H1 (cell line): ENCODE data around the gene CCDC40. TPM values are rescaled to one million over a fixed set of nuclear protein-coding genes. Genes with fewer than 3 reads are reported as not detected.

ENCODE experiments used
- CTCF ChIA-PET: fragments of 300-600 bp; sonication (Branson Sonifier 250); formaldehyde crosslinking; loops from one replicate; lab custom pipeline; 2021; ENCODE audit not compliant: partially characterized antibody; lab: Charles Lee
- POLR2A ChIA-PET: fragments of 300-600 bp; sonication (Branson Sonifier 250); formaldehyde crosslinking; loops from one replicate; lab custom pipeline; 2021; ENCODE audit warnings: inconsistent platforms; ENCODE audit not compliant: partially characterized antibody; lab: Charles Lee
- DNase-seq, 2 experiments: peaks; one replicate each; pipeline versions ENCODE4 v3.0.0 to v3.0.0-alpha.2; 2010 to 2022; ENCODE audit warnings: low spot score in 2 of 2, low read depth in 1 of 2, mixed read lengths in 1 of 2
- FAIRE-seq: peaks from 2 replicates; lab custom pipeline; 2011; peaks lifted over from hg19 to GRCh38; lab: Jason Lieb, UNC
- H2AFZ ChIP-seq: 2 replicates; pipeline ENCODE4 v1.8.1; 2012; ENCODE audit warnings: low read length, inconsistent platforms
- H2AK5ac ChIP-seq: 2 replicates; pipeline ENCODE4 v1.6.1; 2013; ENCODE audit warnings: low read depth, low read length
- H2BK120ac ChIP-seq: replicated peaks from 2 replicates; pipeline ENCODE3; 2013; ENCODE audit warnings: low read depth, low read length, inconsistent platforms
- H2BK12ac ChIP-seq: 2 replicates; pipeline ENCODE4 v1.6.1; 2013; ENCODE audit warnings: low read depth, low read length
- H2BK15ac ChIP-seq: 2 replicates; pipeline ENCODE4 v1.6.1; 2013; ENCODE audit warnings: low read length
- H2BK20ac ChIP-seq: 2 replicates; pipeline ENCODE4 v1.6.1; 2013; ENCODE audit warnings: low read length
- H2BK5ac ChIP-seq: 2 replicates; pipeline ENCODE4 v1.6.1; 2013; ENCODE audit warnings: low read depth, low read length
- H3K14ac ChIP-seq: 2 replicates; pipeline ENCODE4 v1.6.1; 2013; ENCODE audit warnings: inconsistent platforms; ENCODE audit not compliant: insufficient read length
- H3K18ac ChIP-seq: 2 replicates; pipeline ENCODE4 v1.6.1; 2013; ENCODE audit warnings: low read length; ENCODE audit errors: extremely low read depth
- H3K23ac ChIP-seq: 2 replicates; pipeline ENCODE4 v1.6.1; 2013; ENCODE audit warnings: inconsistent platforms; ENCODE audit not compliant: insufficient read length
- H3K23me2 ChIP-seq: 2 replicates; pipeline ENCODE4 v1.6.1; 2013; ENCODE audit warnings: low read depth, low read length
- H3K27ac ChIP-seq: 2 replicates; pipeline ENCODE4 v1.6.1; 2011; ENCODE audit warnings: low read depth, low read length, inconsistent platforms
- H3K27me3 ChIP-seq, 4 experiments: replicated peaks in 1 of 4; 1 replicate in 1 of 4; 2 replicates in 3 of 4; pipeline versions ENCODE4 v1.6.1 to v1.8.1; 2011 to 2013; ENCODE audit warnings: low read length in 3 of 4, mild to moderate bottlenecking in 3 of 4, inconsistent platforms in 2 of 4, mixed read lengths in 2 of 4, moderate library complexity in 1 of 4; ENCODE audit not compliant: control insufficient read depth in 3 of 4, insufficient read depth in 3 of 4; ENCODE audit errors: extremely low read depth in 1 of 4
- H3K36me3 ChIP-seq, 4 experiments: 2 replicates each; pipeline versions ENCODE4 v1.6.1 to v1.8.1; 2011 to 2013; ENCODE audit warnings: mild to moderate bottlenecking in 4 of 4, low read length in 3 of 4, moderate library complexity in 2 of 4, control low read depth in 1 of 4, inconsistent platforms in 1 of 4; ENCODE audit not compliant: insufficient read depth in 4 of 4, control insufficient read depth in 2 of 4
- H3K4ac ChIP-seq: replicated peaks from 2 replicates; pipeline ENCODE3; 2013; ENCODE audit warnings: low read length, low read depth, mixed read lengths, inconsistent platforms; ENCODE audit not compliant: insufficient read length
- H3K4me1 ChIP-seq, 4 experiments: replicated peaks in 1 of 4; 1 replicate in 1 of 4; 2 replicates in 3 of 4; pipeline versions ENCODE4 v1.6.1 to v1.8.1; 2011 to 2013; ENCODE audit warnings: low read length in 3 of 4, inconsistent platforms in 2 of 4, mixed read lengths in 1 of 4; ENCODE audit not compliant: insufficient read depth in 4 of 4, control insufficient read depth in 3 of 4
- H3K4me2 ChIP-seq, 2 experiments: 2 replicates each; pipeline versions ENCODE4 v1.6.1 to v1.8.1; 2011 to 2013; ENCODE audit warnings: low read depth in 2 of 2, low read length in 2 of 2, control low read depth in 1 of 2, inconsistent platforms in 1 of 2, mild to moderate bottlenecking in 1 of 2; ENCODE audit not compliant: insufficient read depth in 1 of 2
- H3K4me3 ChIP-seq, 4 experiments: fragments of 200-600, 300-600 bp in 1 of 4; sonication (generic), shearing (Covaris generic), sonication (Bioruptor Twin) in 1 of 4; 2 replicates each; pipeline versions ENCODE4 v1.5.1 to v1.8.1; 2011 to 2016; ENCODE audit warnings: low read length in 4 of 4, low read depth in 3 of 4, control low read depth in 2 of 4, inconsistent platforms in 2 of 4, mild to moderate bottlenecking in 2 of 4, mixed read lengths in 1 of 4, moderate library complexity in 1 of 4; ENCODE audit not compliant: insufficient read depth in 2 of 4; ENCODE audit errors: extremely low read depth in 1 of 4
- H3K56ac ChIP-seq: replicated peaks from 2 replicates; pipeline ENCODE3; 2013; ENCODE audit warnings: low read depth, mild to moderate bottlenecking, mixed read lengths, low read length, inconsistent platforms; ENCODE audit not compliant: insufficient read length
- H3K79me1 ChIP-seq: 2 replicates; pipeline ENCODE4 v1.6.1; 2013; ENCODE audit warnings: low read depth, low read length, control low read depth
- H3K79me2 ChIP-seq, 2 experiments: 2 replicates each; pipeline versions ENCODE4 v1.6.1 to v1.8.1; 2012 to 2013; ENCODE audit warnings: low read length in 2 of 2, mild to moderate bottlenecking in 2 of 2, inconsistent platforms in 1 of 2; ENCODE audit not compliant: insufficient read depth in 2 of 2, control insufficient read depth in 1 of 2
- H3K9ac ChIP-seq, 4 experiments: replicated peaks in 1 of 4; 1 replicate in 1 of 4; 2 replicates in 3 of 4; pipeline versions ENCODE4 v1.6.1 to v1.8.1; 2011 to 2013; ENCODE audit warnings: low read depth in 3 of 4, low read length in 3 of 4, control low read depth in 2 of 4, mild to moderate bottlenecking in 2 of 4, moderate library complexity in 2 of 4, inconsistent platforms in 1 of 4; ENCODE audit errors: extremely low read depth in 1 of 4
- H3K9me3 ChIP-seq, 2 experiments: 2 replicates each; pipeline versions ENCODE4 v1.6.1 to v1.8.1; 2012 to 2013; ENCODE audit warnings: mild to moderate bottlenecking in 2 of 2, moderate library complexity in 2 of 2, control low read depth in 1 of 2, inconsistent platforms in 1 of 2, low read depth in 1 of 2, low read length in 1 of 2, mixed read lengths in 1 of 2; ENCODE audit not compliant: insufficient read depth in 2 of 2
- H4K20me1 ChIP-seq, 2 experiments: replicated peaks in 1 of 2; 2 replicates each; pipeline versions ENCODE3 to v1.8.1; 2011 to 2013; ENCODE audit warnings: inconsistent platforms in 2 of 2, low read length in 2 of 2, mild to moderate bottlenecking in 1 of 2; ENCODE audit not compliant: insufficient read depth in 2 of 2, control insufficient read depth in 1 of 2
- H4K5ac ChIP-seq: 2 replicates; pipeline ENCODE4 v1.6.1; 2013; ENCODE audit warnings: low read length, low read depth, mixed read lengths, inconsistent platforms; ENCODE audit not compliant: insufficient read length
- H4K8ac ChIP-seq: 2 replicates; pipeline ENCODE4 v1.8.0; 2013; ENCODE audit warnings: mild to moderate bottlenecking, moderate library complexity, low read length, inconsistent platforms; ENCODE audit not compliant: insufficient read depth; ENCODE audit errors: extremely low read depth
- H4K91ac ChIP-seq: replicated peaks from 2 replicates; pipeline ENCODE3; 2013; ENCODE audit warnings: low read length, mixed read lengths, inconsistent platforms; ENCODE audit not compliant: insufficient read length
- WGBS, 2 experiments: shearing (Covaris generic) in 1 of 2; methylation state at CpG; one replicate each; pipeline versions ENCODE4 v1.1.6 to v1.1.7; 2013 to 2015; ENCODE audit warnings: low lambda C conversion rate in 2 of 2, mixed read lengths in 2 of 2, inconsistent platforms in 1 of 2, low coverage in 1 of 2, missing lambda C conversion rate in 1 of 2; ENCODE audit not compliant: insufficient replicate concordance in 2 of 2, insufficient coverage in 1 of 2, insufficient read length in 1 of 2; ENCODE audit errors: extremely low coverage in 1 of 2, missing lambda C conversion rate in 1 of 2; 5-methylcytosine and 5-hydroxymethylcytosine counted together
- polyA plus RNA-seq, 7 experiments: library from polyadenylated mRNA; depleted of rRNA in 3 of 7; stranded (reverse) in 5 of 7; unstranded in 2 of 7; fragments of >200 nt in 5 of 7; fragments of 200-250 nt in 2 of 7; gene quantifications; 1 replicate in 5 of 7; 2 replicates in 1 of 7; 4 replicates in 1 of 7; pipeline versions ENCODE4 v1.2.1 to v1.2.3, GENCODE V29; 2011 to 2013; ENCODE audit warnings: missing spikeins in 2 of 7, mixed read lengths in 2 of 7
- total RNA-seq: library from RNA; stranded (reverse); fragmentation: NEBNext Ultra II Directional; extraction: Animal tissue kit (Norgen Biotek cat#: 25700); gene quantifications from 2 replicates; pipeline ENCODE4 v1.2.1, GENCODE V29; 2021

Gene CCDC40
- total and polyA plus RNA-seq, 2 of the 8 experiments (the other 6 are each of a cell fraction or from before 2014, with no cell fraction given): 4.1 to 11.5 TPM

DNA sequence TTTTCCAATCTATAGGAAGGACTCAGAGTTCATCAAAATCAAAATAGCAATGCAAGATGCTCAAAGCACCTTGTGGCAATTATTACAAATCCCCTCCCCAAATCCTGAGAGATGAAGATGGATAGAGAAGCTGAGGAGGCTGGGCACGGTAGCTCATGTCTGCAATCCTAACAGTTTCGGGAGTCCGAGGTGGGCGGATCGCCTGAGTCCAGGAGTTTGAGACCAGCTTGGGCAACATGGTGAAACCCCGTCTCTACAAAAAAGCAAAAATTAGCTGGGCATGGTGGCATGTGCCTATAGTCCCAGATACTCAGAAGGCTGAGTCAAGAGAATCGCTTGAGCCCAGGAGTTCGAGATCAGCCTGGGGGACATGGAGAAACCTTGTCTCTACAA lies 9.4 kb upstream of the CCDC40 start:
- H3K9me3 ChIP-seq: no peaks in the 10 kb centered on the region
- no peak overlapping the region for H3K4ac ChIP-seq
- DNase-seq (no peak), FAIRE-seq (no peak)
- H4K5ac ChIP-seq: no peak overlapping the region
- no peak overlapping the region for H3K56ac ChIP-seq
- H3K18ac ChIP-seq: no peak overlapping the region
- H2BK12ac ChIP-seq: no peak overlapping the region
- peaks cover 10% of the 10 kb centered on the region for H3K23me2 ChIP-seq
- H3K14ac ChIP-seq: no peak overlapping the region
- no peak overlapping the region for H2AK5ac ChIP-seq
- peaks cover 14 to 87% of the 10 kb centered on the region in 2 experiments for H3K79me2 ChIP-seq
- ChIA-PET POLR2A (interaction anchor here (0.6 to 2.6 kb wide), 9 partner anchors 8 to 81 kb away, joined by 3 to 15 read pairs (median 3); partner anchors contain the start of genes GAA and TBC1D16), CTCF (interaction anchor here (1.1 to 10.8 kb wide), 5 partner anchors 20 to 55 kb away, joined by 3 to 110 read pairs (median 4); no protein-coding TSS in a partner anchor)
- H3K79me1 ChIP-seq: peaks cover 38% of the 10 kb centered on the region
- no peaks in the 10 kb centered on the region; a peak in 1 of 8 replicates for H3K36me3 ChIP-seq
- H4K91ac ChIP-seq: no peak overlapping the region
- no peak overlapping the region for H3K27ac ChIP-seq
- no peak overlapping the region for H2BK5ac ChIP-seq
- H3K9ac ChIP-seq: no peak overlapping the region
- peaks cover 29 to 46% of the 10 kb centered on the region in 2 experiments for H4K20me1 ChIP-seq
- no peak overlapping the region for H3K23ac ChIP-seq
- no peak overlapping the region for H3K4me3 ChIP-seq
- H2AFZ ChIP-seq: no peak overlapping the region
- H2BK20ac ChIP-seq: no peak overlapping the region
- no peak overlapping the region for H2BK120ac ChIP-seq
- no peak overlapping the region for H3K4me2 ChIP-seq
- H2BK15ac ChIP-seq: no peak overlapping the region
- H4K8ac ChIP-seq: no peak overlapping the region
- WGBS, 2 experiments: 87% methylated on average over 8 of the region's 8 CpGs; no CpG with 5 or more reads in 1 of the 2 experiments
- peaks cover 0 to 11% (median 4%) of the 10 kb centered on the region in 4 experiments; a peak in 6 of 7 replicates for H3K4me1 ChIP-seq
- no peaks in the 10 kb centered on the region; a peak in 1 of 7 replicates for H3K27me3 ChIP-seq
